ENCODE data around the gene PHLDB3. TPM values are rescaled to one million over a fixed set of nuclear protein-coding genes. Genes with fewer than 3 reads are reported as not detected.

The PHLDB3 gene
- total RNA-seq, 1 donor from 2014 or later = 15.8 TPM

DNA sequence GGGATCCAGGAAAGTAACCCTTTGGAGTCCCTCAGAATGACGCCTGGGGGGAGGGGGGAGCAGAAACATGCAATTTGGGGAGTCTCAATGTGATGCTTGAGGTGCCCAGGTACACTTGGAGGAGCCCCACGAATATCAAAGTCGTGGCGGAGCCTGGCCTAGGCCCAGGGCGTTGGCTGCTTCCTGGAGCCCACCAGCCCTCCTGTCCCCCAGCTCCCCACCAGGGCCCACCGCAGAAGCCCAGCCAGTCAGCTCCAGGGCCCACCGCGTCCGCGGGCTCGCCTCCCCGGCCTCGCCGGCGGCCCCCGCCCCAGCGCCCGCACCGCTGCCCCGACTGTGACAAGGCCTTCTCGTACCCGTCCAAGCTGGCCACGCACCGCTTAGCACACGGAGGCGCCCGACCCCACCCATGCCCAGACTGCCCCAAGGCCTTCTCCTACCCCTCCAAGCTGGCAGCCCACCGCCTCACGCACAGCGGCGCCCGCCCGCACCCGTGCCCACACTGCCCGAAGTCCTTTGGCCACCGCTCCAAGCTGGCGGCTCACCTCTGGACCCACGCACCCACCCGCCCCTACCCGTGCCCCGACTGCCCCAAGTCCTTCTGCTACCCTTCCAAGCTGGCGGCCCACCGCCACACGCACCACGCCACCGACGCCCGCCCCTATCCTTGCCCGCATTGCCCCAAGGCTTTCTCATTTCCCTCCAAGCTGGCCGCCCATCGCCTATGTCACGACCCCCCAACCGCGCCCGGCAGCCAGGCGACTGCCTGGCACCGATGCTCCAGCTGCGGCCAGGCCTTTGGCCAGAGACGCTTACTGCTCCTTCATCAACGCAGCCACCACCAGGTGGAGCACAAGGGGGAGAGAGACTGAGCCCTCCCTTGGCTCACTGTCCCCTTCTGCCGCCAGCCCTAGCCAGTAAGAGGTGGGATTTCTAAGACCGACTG is 30.5 kb upstream of the PHLDB3 start:
- TF ChIP-seq, protein P1, sequence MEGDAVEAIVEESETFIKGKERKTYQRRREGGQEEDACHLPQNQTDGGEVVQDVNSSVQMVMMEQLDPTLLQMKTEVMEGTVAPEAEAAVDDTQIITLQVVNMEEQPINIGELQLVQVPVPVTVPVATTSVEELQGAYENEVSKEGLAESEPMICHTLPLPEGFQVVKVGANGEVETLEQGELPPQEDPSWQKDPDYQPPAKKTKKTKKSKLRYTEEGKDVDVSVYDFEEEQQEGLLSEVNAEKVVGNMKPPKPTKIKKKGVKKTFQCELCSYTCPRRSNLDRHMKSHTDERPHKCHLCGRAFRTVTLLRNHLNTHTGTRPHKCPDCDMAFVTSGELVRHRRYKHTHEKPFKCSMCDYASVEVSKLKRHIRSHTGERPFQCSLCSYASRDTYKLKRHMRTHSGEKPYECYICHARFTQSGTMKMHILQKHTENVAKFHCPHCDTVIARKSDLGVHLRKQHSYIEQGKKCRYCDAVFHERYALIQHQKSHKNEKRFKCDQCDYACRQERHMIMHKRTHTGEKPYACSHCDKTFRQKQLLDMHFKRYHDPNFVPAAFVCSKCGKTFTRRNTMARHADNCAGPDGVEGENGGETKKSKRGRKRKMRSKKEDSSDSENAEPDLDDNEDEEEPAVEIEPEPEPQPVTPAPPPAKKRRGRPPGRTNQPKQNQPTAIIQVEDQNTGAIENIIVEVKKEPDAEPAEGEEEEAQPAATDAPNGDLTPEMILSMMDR (conservative IDR thresholded peaks at IDR 0.05; ENCODE audit: low read depth, low read length) = peak; percentile 65
- H3K4me3 ChIP-seq (ENCODE audit: low read depth, low read length) = no peak overlapping the region
- DNase-seq (ENCODE audit: low read depth) = no peak

DNA sequence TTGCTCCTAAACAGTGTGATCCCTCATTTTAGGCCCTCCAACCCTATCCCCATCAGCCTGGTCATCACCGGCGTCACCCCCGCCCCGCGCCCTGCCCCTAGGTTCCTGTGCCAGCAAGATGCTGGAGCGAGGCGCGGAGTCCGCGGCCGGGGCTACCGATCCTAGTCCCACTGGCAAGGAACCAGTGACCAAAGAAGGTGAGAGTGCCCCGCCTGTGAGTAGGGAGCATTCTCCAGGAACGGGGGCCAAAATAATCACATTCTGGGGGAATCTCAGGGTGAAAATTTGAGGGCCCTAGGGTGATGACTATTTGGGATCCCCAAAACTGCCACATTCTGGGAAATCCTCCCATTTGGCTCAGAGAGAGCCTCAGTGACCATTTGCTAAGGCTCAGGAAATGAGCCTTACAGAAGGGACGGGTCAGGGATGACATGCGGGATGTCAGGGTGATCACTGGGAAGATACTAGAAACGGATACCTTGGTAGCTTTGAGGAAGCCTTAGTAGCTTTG is 29.8 kb upstream of the PHLDB3 start:
- H3K4me3 ChIP-seq (ENCODE audit: low read depth, low read length) = peak overlapping the region; percentile 64
- TF ChIP-seq, protein P1 (conservative IDR thresholded peaks at IDR 0.05; ENCODE audit: low read depth, low read length) = no peak
- DNase-seq (ENCODE audit: low read depth) = no peak

DNA sequence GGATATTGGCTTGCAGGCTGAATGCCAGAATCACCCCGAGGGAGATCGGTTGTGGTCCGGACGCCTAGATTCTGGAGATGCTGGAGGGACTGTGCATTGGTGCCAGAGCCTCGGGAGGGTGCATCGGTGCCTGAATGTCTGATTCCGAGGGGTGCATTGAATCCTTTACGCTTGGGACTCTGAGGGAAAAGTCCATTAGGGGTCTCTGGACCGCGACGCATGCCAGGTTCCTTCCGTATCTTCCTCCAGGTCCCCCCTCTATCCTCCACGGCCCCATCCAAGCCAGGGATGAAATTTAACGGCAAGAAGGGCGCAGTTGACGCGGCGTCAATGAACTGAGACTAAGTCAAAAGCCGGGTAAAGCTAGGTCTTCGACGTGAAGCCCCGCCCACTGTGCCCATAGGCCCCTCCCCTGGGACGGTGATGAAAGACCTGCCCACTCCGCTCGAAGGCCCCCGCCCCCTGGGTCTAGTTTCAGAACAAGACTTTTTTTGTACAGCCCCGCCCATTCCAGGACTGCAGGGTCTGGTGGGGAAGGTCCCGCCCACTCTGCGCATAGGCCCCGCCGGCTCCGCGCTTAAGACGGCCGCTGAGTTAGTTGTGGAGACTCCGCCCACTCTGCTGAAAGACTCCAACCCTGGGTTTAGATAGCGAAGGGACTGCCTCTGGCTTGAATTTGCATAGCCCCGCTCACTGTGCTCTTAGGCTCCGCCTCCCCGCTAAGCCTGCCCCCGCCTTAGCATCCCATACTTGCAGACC is 29.2 kb upstream of the PHLDB3 start:
- peak; percentile 89 for DNase-seq (ENCODE audit: low read depth)

DNA sequence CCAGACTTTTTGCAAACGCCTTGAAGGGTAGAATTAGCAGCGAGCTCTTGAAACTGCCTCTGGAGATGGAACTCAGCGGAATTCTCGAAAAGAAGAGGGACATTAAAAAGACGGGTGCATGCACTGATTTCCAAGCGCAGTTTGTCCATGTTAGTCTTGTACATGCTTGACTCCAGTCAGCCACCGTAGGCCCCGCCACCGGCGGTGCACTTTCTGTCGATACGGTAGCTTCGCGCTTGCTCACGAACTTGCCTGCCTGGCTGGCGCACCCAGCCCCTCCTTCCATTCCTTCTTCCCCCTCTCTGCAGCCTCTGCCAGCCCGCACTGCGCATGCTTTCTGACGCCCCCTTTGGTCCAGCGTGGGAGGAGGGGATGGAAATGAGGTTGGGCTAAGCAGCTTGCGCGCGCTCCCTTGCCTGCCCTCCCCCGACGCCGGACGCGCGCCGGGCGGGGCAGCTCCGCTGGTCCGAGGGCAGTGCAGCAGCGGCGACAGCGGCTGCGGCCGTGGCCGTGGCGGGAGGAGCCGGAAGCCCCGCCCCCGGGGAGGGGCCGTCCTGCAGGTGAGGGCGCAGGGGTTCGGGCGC is 28.5 kb upstream of the PHLDB3 start, which contains the start of gene ZNF575:
ZNF575 (plus strand) TSS at position 227 of the 584 bp plus-strand sequence. CDS start 1,235 bp downstream, outside the sequence.
- DNase-seq (ENCODE audit: low read depth) = no peak
- H3K4me3 ChIP-seq (ENCODE audit: low read depth, low read length) = peak within 1 kb of the TSS; percentile 64
- TF ChIP-seq, protein P1 (conservative IDR thresholded peaks at IDR 0.05; ENCODE audit: low read depth, low read length) = no peak

More for the DNA sequence above, 29.2 kb upstream of the PHLDB3 start:
- TF ChIP-seq, protein P1 (conservative IDR thresholded peaks at IDR 0.05; ENCODE audit: low read depth, low read length) = no peak
- H3K4me3 ChIP-seq (ENCODE audit: low read depth, low read length) = peak overlapping the region; percentile 64

DNA sequence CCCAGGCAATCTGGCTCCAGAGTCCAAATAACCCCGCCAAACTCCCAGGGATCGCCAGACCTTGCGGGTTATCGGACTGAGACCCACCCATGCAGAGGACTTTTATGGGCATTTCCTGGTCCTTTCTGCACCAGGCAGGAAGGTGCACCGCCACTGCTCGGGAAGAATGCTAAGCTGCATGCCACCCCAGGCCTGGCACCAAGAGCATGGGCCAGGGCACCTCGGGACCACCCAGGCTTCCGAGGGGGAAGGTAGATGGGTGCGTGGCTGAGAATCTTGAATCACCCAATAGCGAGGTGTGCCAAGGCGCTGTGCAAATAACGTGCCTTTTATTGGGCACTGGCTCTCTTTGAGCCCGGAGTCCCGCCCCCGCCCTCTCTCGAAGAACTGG is 28.0 kb upstream of the PHLDB3 start:
- TF ChIP-seq, protein P1 (conservative IDR thresholded peaks at IDR 0.05; ENCODE audit: low read depth, low read length) = no peak
- H3K4me3 ChIP-seq (ENCODE audit: low read depth, low read length) = peak overlapping the region; percentile 64
- DNase-seq (ENCODE audit: low read depth) = no peak

DNA sequence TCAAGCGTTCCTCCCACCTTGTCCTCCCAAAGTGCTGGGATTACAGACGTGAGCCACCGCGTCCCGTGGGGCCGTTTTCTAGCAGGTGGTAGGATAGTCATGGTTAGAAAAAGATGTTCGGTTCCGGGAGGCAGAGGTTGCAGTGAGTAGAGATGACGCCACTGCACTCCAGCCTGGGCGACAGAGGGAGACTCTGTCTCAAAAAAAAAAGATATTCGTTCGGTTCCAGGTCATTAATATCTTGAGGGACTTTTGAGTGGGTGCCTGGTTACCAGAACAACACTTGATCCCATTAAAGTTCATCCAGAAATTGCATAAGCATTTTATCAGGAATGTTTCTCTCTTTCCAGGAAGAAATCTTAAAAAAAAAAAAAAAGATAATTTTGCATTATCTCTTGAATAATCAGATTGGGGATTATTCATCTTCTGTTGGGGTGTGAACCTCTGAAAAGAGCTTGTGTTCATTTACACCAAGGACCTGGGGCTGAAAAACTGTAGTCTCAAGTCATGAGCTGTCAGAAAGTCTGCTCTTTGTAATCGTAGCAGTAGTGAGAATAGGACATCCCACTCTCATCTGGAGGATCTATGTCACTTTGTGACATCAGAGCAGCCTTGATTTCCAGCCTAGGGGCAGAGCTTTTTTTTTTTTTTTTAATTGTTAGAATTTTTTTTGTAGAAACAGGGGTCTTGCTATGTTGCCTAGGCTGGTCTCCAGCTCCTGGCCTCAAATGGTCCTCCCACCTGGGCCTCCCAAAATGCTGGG is 23.5 kb upstream of the PHLDB3 start:
- DNase-seq (ENCODE audit: low read depth) = no peak
- peak overlapping the region; percentile 95 for H3K4me3 ChIP-seq (ENCODE audit: low read depth, low read length)
- TF ChIP-seq, protein P1 (conservative IDR thresholded peaks at IDR 0.05; ENCODE audit: low read depth, low read length) = no peak
